ENCODE results near the gene NECTIN3. TPM values are rescaled to one million over a fixed set of nuclear protein-coding genes. Genes with fewer than 3 reads are reported as not detected.

NECTIN3 gene
- total RNA-seq, 1 donor from 2014 or later = 20.4 TPM

GRCh38 chr3:111190518-111190917, 118.9 kb downstream of the NECTIN3 start:
- Histone ChIP-seq H3K27ac (no peak overlapping the region), H3K4me3 (no peak overlapping the region), H3K27me3 (no peaks in the 10 kb centered on the region), H3K9me3 (no peaks in the 10 kb centered on the region), H3K4me1 (no peaks in the 10 kb centered on the region), H3K36me3 (peaks cover 0 to 9% of the 10 kb centered on the region in 2 donors)
- intact Hi-C loops (cut with DNase I) = no loop called here
- TF ChIP-seq CTCF (IDR thresholded peaks at IDR 0.05) (no peak), POLR2A (IDR thresholded peaks at IDR 0.05) (no peak), POLR2AphosphoS5 (IDR thresholded peaks at IDR 0.05; ENCODE audit: insufficient read depth in 1 of 2, low read depth in 1 of 2) (no peak)
- DNase-seq (ENCODE audit: extremely low spot score in 2 of 2) = no peak

GRCh38 chr3:111193472-111193871, 121.9 kb downstream of the NECTIN3 start:
- Histone ChIP-seq H3K27ac (no peak overlapping the region), H3K9me3 (no peaks in the 10 kb centered on the region), H3K36me3 (peaks cover 0 to 9% of the 10 kb centered on the region in 2 donors), H3K4me3 (no peak overlapping the region), H3K4me1 (no peaks in the 10 kb centered on the region), H3K27me3 (no peaks in the 10 kb centered on the region)
- intact Hi-C loops (cut with DNase I) = no loop called here
- DNase-seq (ENCODE audit: extremely low spot score in 2 of 2) = no peak
- TF ChIP-seq CTCF (IDR thresholded peaks at IDR 0.05) = no peak
- TF ChIP-seq POLR2A (IDR thresholded peaks at IDR 0.05) = no peak
- no peak for TF ChIP-seq POLR2AphosphoS5 (IDR thresholded peaks at IDR 0.05; ENCODE audit: insufficient read depth in 1 of 2, low read depth in 1 of 2)

- H3K4me1 ChIP-seq = no peaks in the 10 kb centered on the region
- peaks cover 0 to 9% of the 10 kb centered on the region in 2 donors for H3K36me3 ChIP-seq
- H3K4me3 ChIP-seq = no peak overlapping the region
- no peaks in the 10 kb centered on the region for H3K27me3 ChIP-seq
- H3K27ac ChIP-seq = no peak overlapping the region
- intact Hi-C loops (cut with DNase I) = no loop called here
- TF ChIP-seq POLR2AphosphoS5 (IDR thresholded peaks at IDR 0.05; ENCODE audit: insufficient read depth in 1 of 2, low read depth in 1 of 2) (no peak), CTCF (IDR thresholded peaks at IDR 0.05) (no peak), POLR2A (IDR thresholded peaks at IDR 0.05) (no peak)
- no peaks in the 10 kb centered on the region for H3K9me3 ChIP-seq
- DNase-seq (ENCODE audit: extremely low spot score in 2 of 2) = no peak
Measured at GRCh38 chr3:111194048-111194447, 122.4 kb downstream of the NECTIN3 start.

GRCh38 chr3:111197485-111197884, 125.9 kb downstream of the NECTIN3 start:
- DNase-seq (ENCODE audit: extremely low spot score in 2 of 2) = no peak
- intact Hi-C loops (cut with DNase I) = no loop called here

GRCh38 chr3:111200027-111200426, 128.4 kb downstream of the NECTIN3 start:
- Histone ChIP-seq H3K9me3 (no peaks in the 10 kb centered on the region), H3K4me1 (no peaks in the 10 kb centered on the region), H3K27ac (no peak overlapping the region), H3K27me3 (no peaks in the 10 kb centered on the region), H3K36me3 (no peaks in the 10 kb centered on the region), H3K4me3 (no peak overlapping the region)
- TF ChIP-seq POLR2A (IDR thresholded peaks at IDR 0.05) (no peak), POLR2AphosphoS5 (IDR thresholded peaks at IDR 0.05; ENCODE audit: insufficient read depth in 1 of 2, low read depth in 1 of 2) (no peak), CTCF (IDR thresholded peaks at IDR 0.05) (no peak)
- intact Hi-C loops (cut with DNase I) = no loop called here
- DNase-seq (ENCODE audit: extremely low spot score in 2 of 2) = no peak

More at GRCh38 chr3:111197485-111197884, 125.9 kb downstream of the NECTIN3 start:
- Histone ChIP-seq H3K27me3 (no peaks in the 10 kb centered on the region), H3K4me1 (no peaks in the 10 kb centered on the region), H3K36me3 (peaks cover 0 to 9% of the 10 kb centered on the region in 2 donors), H3K27ac (no peak overlapping the region), H3K4me3 (no peak overlapping the region), H3K9me3 (no peaks in the 10 kb centered on the region)
- no peak for TF ChIP-seq POLR2A (IDR thresholded peaks at IDR 0.05)
